ENCODE data around the gene TRANK1.
"Not testable (repeated sequence)": the region's sequence is repeated elsewhere in the genome, so short reads cannot be mapped to it uniquely, and the experiment has no call there.

The TRANK1 gene

DNA sequence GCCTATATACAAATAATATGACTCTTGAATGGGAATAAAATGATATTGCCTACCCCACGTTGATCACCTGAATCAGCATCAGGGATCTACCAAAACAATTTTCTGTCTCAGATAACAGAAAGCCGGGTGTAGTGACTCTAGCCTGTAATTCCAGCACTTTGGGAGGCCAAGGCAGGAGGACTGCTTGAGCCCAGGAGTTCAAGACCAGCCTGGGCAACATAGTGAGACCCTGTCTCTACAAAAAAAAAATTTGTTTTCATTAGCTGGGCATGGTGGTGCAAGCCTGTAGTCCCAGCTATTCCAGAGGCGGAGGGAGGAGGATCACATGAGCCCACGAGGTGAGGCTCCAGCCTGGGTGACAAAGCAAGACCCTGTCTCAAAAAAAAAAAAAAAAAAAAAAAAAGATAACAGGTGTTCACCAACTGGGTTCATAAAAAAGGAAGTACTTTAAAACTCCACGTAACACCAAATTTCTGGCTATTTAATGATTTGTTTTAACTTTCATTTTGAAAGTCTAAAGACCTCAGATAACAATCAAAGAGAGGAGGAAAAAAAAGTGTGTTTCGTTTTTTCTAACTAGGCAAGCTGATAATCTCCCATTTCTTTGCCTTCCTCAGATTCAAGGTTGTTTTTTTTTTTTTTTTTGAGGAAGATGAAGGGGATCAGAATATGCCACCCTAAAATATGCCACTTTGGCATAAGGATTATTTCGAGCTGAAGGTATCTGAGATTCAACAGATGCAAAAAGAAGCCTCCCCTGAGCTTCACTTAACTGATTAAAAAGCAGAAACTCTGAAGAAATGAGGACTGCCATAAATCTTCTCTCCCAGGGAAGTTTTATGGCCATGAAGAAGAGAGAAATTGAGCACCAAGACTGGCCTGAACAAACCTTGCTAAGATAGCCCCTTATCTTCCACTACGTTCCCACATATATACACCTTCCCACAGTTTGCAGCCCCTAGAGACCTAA lies 44.1 kb downstream of the TRANK1 start:
- no peak for DNase-seq
- intact Hi-C loops (cut with DNase I): no loop called here

DNA sequence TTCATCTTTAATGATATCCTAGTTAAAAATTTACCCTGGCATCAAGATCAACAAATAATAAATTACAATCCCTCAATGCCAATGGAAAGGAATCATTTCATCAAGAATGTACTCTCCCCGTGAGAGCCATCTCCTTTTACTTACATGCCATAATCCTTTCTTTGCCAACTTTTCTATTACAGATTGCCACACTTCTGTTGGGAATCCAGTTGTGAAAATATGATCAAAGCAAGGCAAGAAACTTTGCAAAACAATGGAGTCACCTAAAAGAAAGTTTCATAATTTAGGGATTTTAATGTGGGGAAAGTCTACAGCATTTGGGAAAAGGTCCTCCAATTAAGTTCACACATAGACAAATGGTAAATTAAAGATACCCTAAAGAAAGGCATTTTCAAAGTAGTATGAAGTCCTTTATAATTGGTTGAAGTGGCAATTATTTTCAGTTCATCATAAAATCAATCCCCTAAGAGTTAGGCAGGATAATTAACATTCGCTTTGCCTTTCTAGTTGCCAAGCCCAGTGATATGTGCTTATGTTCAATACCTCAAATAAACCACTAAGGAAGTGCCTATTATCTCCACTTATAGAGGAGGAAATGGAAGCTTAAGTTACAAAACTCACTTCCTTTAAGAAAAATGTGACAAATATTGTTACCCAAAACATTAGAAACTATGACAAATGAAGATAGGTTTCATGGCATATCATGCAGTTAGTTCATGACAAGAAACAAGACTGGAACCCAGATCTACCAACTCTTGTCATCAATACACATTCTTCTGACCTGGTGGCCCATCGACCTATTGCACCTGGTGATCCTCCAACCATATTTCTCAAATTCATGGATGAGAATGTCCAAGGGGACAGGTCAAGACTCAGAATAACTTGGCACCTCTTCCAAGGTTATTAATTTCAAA lies 49.1 kb downstream of the TRANK1 start:
- DNase-seq: no peak
- intact Hi-C loops (cut with DNase I): no loop called here

DNA sequence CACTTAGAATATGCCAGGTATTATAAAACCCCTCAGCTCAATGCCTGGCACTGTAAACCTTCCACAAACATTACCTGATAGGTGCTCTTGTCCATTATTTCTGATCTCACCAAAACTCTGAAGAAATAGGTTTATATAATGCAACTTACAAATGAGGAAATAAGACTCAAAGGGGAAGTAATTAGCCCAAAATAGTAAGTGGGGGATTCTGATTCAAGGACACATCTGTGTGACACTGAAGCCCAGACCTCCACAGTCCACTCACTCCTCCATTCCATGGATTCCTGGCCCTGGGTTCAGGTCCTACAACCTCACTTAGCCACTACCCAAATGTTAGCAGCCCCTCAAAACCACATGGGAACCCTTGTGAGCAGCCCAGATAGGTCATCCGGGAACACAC lies 49.9 kb downstream of the TRANK1 start:
- no peak for DNase-seq
- intact Hi-C loops (cut with DNase I): no loop called here

DNA sequence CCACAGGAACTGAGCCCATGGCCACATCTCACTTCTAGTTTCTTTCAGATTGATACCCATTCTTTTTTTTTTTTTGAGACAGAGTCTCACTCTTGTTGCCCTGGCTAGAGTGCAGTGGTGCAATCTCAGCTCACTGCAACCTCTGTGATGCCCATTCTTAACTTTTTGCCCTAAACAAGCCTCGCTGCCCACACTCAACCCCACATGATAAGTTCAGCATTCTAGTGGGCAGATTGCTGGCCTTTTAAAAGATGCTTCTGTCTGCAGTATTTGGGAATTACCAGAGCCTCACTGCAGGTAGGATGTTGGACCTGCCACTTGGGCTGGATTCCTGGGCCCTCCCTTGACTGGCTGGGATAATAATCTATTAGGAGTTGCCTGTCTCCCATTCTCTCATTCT lies 51.0 kb downstream of the TRANK1 start:
- DNase-seq: no peak
- intact Hi-C loops (cut with DNase I): no loop called here

DNA sequence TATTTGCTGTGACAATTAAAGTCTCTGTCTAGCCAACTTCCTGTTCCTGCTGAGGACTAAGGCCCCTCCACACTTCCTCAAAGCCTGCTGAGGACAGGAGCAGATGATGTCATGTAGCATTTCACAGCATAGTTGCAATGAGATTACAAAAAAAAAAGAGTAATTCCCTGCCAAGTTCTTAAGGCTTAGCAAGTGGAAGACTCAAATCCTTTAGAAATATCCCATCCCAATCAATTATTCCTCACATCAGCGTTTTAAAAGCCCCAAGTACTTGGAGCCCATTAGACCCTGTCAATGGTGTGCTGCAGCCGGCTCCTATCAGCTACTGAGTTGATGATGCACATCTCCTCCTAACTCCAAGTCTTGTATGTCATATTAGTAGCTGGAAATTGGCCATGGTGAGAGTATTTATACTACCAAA lies 51.7 kb downstream of the TRANK1 start:
- no peak for DNase-seq
- intact Hi-C loops (cut with DNase I): no loop called here

DNA sequence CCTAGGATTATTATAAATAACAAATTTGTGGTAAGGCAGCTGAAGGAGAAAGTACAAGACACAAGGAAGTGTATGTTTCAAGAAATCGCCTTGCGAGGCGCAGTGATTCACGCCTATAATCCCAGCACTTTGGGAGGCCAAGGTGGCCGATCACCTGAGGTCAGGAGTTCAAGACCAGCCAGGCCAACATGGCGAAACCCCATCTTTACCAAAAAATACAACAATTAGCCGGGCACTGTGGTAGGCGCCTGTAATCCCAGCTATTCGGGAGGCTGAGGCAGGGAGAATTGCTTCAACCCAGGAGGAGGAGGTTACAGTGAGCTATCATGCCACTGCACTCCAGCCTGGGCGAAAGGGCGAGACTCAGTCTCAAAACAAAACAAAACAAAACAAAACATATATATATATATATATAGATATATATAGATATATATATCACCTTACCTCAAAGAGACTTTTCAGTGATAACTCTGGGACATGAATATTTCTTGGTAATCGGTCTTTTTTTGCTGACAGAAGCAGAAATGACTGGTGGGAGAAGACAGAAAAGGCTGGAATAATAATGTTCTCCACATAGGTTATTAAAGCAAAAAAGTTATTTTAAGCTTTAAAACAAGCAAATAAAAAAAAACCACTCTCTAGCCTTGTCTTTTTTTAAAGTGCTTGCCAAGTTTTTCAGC lies 52.3 kb downstream of the TRANK1 start:
- intact Hi-C loops (cut with DNase I): no loop called here
- no peak for DNase-seq

DNA sequence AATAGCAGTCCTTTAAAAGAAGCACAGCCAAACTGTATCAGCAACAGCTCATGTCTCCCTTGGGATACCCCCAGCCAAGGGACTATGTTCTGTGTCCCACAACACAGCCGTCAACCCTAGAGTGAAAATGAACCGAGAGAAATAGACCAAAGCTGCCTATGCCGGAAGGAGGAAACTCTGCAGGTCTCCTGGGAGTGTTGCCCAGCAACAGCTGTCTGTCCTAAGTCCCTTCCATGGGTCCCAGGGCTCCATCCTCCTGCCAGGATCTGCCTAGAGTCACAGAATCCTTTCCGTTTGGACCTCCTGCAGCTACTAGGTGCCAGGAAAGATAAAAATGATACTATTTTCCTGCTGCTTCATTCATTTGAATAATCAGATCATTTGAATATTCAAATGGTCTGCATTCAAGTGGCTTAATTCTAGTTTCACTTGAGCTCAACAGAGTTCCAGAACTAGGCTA lies 53.1 kb downstream of the TRANK1 start:
- DNase-seq: no peak
- intact Hi-C loops (cut with DNase I): no loop called here

DNA sequence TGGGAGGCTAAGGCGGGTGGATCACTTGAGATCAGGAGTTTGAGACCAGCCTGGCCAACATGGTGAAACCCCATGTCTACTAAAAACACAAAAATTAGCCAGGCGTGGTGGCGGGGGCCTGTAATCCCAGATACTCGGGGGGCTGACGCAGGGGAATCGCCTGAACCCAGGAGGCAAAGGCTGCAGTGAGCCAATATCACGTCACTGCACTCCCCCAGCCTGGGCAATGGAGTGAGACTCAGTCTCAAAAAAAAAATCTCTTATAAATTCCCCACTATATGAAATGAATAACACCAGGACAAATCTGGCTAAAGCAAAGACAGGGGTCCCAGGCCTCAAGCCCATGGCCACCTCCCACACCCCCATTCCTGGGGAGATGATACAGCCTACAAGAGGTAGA lies 53.8 kb downstream of the TRANK1 start:
- DNase-seq; intact Hi-C loops (cut with DNase I): not testable (repeated sequence)

DNA sequence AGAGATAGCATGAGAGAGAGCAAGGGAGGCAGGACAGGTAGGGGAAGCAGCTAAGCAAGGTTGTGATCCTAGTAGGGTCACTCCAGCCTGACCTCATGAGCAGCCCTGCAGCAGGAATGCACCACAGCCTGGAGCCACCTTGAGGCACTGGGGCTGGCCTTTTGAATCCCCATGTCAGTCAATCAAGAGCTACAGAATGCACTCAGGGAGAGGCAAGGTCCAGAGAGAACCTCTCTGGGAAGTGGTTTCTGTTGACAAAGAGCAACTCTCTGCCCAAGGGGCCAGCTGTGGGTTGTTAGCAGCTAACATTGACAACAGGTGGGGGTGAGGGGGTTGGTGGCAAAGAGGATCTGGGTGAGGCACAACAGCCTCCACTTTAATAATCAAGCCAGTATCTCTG lies 54.6 kb downstream of the TRANK1 start:
- DNase-seq: no peak
- intact Hi-C loops (cut with DNase I): no loop called here

DNA sequence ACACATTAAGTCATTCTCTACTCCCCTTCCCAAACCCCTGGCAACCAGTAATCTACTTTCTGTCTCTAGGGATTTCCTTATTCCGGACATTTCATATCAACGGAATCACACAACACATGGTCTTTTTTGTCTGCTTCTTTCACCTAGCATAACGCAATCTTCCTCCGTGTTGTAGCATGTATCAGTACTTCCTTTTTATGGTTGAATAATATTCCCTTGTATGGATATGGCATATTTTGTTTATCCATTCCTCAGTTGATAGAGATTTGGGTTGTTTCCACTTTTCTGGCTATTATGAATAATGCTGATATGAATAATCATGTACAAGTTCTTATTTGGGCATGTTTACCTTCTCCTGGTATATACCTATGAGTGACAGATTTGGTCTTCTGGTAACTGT lies 63.1 kb downstream of the TRANK1 start:
- intact Hi-C loops (cut with DNase I): no loop called here
- DNase-seq: no peak

DNA sequence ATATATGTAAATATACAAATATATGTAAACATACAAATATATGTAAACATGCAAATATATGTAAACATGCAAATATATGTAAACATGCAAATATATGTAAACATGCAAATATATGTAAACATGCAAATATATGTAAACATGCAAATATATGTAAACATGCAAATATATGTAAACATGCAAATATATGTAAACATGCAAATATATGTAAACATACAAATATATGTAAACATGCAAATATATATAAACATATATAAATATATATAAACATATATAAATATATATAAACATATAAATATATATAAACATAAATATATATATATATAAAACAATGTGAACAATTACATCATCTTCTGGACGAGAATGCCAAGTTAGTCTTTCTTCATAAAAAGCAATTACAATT lies 65.0 kb downstream of the TRANK1 start:
- intact Hi-C loops (cut with DNase I): not testable (repeated sequence)

DNA sequence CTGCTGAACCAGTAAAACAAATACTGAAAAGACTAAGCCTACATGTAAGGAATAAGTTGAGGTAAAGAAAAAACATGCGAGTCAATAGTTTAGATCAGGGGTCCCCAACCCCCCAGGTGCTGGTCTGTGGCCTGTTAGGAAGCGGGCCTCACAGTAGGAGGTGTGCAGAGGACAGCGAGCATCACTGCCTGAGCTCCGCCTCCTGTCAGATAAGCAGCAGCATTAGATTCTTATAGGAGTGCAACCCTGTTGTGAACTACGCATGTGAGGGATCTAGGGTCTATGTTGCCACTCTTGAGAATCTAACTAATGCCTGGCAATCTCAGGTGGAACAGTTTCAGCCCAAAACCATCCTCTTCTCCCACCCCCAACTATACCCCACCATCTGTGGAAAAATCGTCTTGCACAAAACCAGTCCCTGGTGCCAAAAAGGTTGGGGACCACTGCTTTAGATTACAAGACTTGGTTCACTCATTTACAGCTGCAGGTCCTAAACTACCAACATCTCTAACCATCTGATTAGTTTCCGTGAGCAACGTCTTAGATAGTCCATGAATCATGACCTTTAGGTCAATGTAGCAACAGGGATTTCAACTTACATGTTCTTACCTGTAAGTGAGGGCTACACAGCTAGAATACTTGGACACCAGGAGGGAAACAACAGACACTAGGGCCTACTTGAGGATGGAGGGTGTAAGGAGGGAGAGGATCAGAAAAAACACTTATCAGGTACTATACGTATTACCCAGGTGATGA lies 66.7 kb downstream of the TRANK1 start:
- intact Hi-C loops (cut with DNase I): no loop called here
- no peak for DNase-seq

More for the DNA sequence above, 65.0 kb downstream of the TRANK1 start:
- DNase-seq: not testable (repeated sequence)

DNA sequence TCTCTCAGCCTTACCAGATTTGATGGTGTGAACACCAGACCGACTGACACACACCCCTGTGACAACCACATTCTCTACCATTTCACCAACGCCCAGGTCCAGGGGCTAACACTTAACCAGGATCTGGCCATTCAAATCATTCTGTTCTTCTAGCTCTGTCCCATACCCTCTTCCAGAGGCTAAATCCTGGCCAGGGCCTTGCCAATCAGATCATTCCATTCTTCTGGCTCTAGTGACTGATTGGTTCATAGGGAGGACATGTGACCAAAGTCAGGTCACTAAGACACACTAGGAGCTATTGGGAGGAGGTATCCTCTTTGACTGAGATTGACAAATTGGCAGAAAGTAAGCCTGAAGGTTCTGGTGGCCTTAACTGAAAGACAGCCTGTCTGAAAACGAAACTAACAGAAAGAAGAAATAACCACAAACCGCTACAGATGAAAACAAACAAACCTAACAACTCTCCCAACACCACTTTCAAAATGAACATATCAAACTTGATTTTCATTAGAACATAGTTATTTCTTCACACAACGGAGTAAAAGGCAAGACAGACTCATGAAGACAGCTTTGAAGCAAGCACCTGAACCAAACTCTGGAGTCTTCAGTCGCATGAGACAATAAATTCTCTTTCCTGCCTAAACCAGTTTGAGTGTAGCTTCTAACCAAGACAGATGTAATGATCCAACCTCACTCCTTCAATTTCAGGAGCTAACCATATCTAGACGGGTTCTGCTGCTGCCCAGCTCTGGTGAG lies 68.5 kb downstream of the TRANK1 start:
- intact Hi-C loops (cut with DNase I): no loop called here
- DNase-seq: no peak

DNA sequence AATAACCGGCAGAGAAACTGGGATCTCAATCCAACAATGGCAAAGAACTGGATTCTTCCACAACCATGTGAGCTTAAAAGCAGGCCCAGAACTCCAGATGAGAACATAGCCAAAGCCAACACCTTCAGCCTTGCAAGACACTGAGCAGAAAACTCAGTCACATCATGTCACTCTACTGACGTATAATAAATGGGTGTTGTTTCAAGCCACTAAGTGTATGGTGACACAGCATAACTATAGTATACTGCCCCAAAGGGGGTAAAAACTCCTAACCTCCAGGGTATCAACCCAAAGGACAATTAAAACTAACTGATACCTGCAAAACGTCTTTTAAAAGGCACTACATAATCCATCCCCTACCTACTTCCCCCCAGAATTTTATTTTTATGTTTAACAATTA lies 69.5 kb downstream of the TRANK1 start:
- DNase-seq: no peak
- intact Hi-C loops (cut with DNase I): no loop called here

DNA sequence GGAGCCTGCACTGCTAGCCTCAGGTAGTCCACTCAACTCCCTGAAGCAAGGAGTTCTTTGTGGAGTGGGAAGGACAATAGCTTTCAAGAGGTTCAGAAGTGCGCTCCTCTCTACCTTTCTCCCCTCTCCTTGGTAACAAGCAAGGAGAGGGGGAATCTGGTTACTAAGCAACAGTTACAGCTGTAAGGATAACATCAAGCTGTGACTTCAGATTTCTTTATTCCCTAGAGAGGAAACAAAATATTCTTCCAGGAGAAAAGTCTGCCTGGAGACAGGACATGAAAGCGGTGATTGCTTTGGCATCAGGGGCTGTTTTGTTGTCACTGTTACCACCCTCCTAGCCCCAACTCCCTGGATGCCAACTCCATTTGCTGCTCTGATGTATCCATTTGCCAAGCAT lies 70.4 kb downstream of the TRANK1 start:
- no peak for DNase-seq
- intact Hi-C loops (cut with DNase I): no loop called here

DNA sequence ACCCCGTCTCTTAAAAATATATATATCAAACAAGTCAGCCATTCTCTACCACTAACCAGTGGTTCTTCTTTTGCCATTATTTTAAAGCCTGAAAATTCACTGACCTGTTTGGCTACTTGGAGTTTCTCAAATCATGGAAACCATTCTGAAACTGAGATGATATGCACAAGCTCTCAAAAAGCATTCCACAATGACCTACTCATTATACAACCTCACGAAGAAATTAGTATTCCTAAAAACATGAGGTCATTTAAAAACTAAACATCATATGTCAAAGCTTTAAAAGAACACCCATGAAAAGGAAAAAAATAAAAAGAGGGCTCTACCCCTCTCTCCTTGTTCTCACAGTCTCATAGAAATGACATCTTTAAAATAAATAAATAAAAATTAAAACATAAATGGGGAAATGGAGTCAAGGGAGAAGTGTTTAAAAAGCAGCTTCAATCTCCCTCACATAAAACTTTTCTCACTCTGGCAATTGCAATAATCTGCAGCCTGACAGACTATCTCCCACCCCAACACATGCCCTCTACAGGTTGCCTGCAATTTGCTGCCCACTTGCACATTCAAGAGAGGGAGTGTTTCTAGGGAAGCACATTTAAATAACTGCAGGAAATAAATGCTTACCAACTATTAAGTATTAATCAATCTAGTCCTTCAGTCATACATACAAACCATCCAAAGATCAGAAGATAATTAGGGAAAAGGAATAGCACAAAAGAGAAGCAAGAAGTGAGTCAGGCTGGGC lies 73.3 kb downstream of the TRANK1 start:
- DNase-seq: no peak
- intact Hi-C loops (cut with DNase I): no loop called here

DNA sequence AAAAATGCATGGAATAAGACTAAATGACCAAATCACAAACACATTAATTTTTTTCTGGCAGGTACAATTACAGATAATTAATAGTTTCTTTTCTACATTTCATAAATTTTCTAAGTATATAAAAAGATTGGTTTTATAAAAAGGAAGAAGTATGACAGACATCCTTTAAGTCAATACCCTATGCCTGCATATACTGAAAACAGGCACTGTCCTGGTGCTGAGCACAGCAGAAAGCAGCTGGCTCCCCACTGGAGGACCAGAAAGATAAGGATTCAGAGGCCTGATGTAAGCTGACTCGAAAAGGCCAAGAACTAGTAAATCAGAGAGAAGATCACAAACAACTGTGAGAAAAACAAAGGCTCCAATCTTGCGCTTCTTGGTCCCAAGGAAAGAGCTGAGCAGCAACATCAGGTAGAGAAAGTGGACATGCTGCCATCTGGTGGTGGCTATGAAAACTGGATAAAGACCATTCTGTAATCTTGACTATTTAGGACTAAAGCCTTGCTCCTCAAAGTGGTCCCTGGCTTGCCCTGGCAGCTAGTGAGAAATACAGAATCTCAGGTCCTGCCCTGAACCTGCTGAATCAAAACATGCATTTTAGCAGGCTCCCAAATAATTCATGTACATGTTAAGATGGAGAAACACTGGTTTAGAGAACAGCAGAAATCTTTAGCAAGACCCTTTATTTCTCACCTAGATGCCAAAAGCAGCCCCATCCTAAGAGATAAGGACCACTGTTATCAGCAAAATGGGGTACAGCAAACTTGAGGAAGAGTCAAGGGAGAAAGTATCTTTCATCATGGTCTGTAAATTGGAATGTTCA lies 76.0 kb downstream of the TRANK1 start:
- DNase-seq: peak in 6 of 10 donors; percentile 19 to 84 (median 53)
- intact Hi-C loops (cut with DNase I): loop anchor here (1.0 to 2.0 kb wide), 3 partner anchors 76 to 902 kb away; no protein-coding TSS in a partner anchor
